ENCODE data around the gene SLC29A1. TPM values are rescaled to one million over a fixed set of nuclear protein-coding genes. Genes with fewer than 3 reads are reported as not detected.

Gene SLC29A1
- total and polyA plus RNA-seq, 9 of the 15 experiments (the other 6 are each of a cell fraction or from before 2014, with no cell fraction given), result 18.9 to 170 (median 57.7) TPM

- TF ChIP-seq RAD51 (IDR thresholded peaks at IDR 0.05; ENCODE audit: borderline replicate concordance, low read depth) (peak; percentile 99), POLR2G (IDR thresholded peaks at IDR 0.05; ENCODE audit: low read depth, low read length) (peak; percentile 96), ZNF764 (CRISPR knock-in tag; IDR thresholded peaks at IDR 0.05; ENCODE audit: low read depth) (no peak), ELF4 (CRISPR knock-in tag; IDR thresholded peaks at IDR 0.05) (no peak; the same call in 1 of the 2 replicates), BCLAF1 (IDR thresholded peaks at IDR 0.05; ENCODE audit: borderline replicate concordance in 1 of 2, control insufficient read depth in 1 of 2, low read depth in 2 of 2, low read length in 1 of 2) (no peak; a peak in 1 of 4 replicates), CSDE1 (IDR thresholded peaks at IDR 0.05) (no peak), ZFP1 (CRISPR knock-in tag; IDR thresholded peaks at IDR 0.05) (no peak), ZNF239 (CRISPR knock-in tag; IDR thresholded peaks at IDR 0.05) (no peak), ZNF449 (CRISPR knock-in tag; IDR thresholded peaks at IDR 0.05) (no peak), MYC (IDR thresholded peaks at IDR 0.05; ENCODE audit: low read depth, low read length) (peak; percentile 85), MYC (CRISPR knock-in tag; IDR thresholded peaks at IDR 0.05; ENCODE audit: borderline replicate concordance, low read depth) (peak; percentile 81; the same call in 1 of the 2 replicates), EWSR1 (IDR thresholded peaks at IDR 0.05; ENCODE audit: borderline replicate concordance, low read depth, partially characterized antibody) (no peak), RBM22 (IDR thresholded peaks at IDR 0.05; ENCODE audit: low read depth, low read length, poor library complexity, severe bottlenecking) (peak; percentile 85), HMG20B (CRISPR knock-in tag; IDR thresholded peaks at IDR 0.05) (peak; percentile 38; the same call in 1 of the 2 replicates), CAMTA2 (CRISPR knock-in tag; conservative IDR thresholded peaks at IDR 0.05) (no peak), ZNF699 (CRISPR knock-in tag; IDR thresholded peaks at IDR 0.05; ENCODE audit: insufficient replicate concordance) (no peak), ZNF133 (CRISPR knock-in tag; IDR thresholded peaks at IDR 0.05) (no peak), ZNF384 (IDR thresholded peaks at IDR 0.05; ENCODE audit: low read depth, low read length) (0 out of 2 replicates have a peak, but pooled peaks have one; percentile 14), MLX (CRISPR knock-in tag; conservative IDR thresholded peaks at IDR 0.05) (0 out of 4 replicates have a peak, but pooled peaks of 1 of the 2 experiments have one; percentile 70), THAP7 (CRISPR knock-in tag; IDR thresholded peaks at IDR 0.05) (no peak), JUND (IDR thresholded peaks at IDR 0.05; ENCODE audit: borderline replicate concordance, low read depth, low read length) (peak; percentile 70; the same call in 1 of the 2 replicates), JUND (tag; IDR thresholded peaks at IDR 0.05; ENCODE audit: borderline replicate concordance, low read depth, low read length) (no peak)
Measured at GRCh38 chr6:44257025-44257752, 33.8 kb downstream of the SLC29A1 start, which contains the start of gene SLC35B2 (continued).
